ENCODE measurements around the gene ZIC1. TPM values are rescaled to one million over a fixed set of nuclear protein-coding genes. Genes with fewer than 3 reads are reported as not detected.

ZIC1 gene
- total RNA-seq, 1 donor from 2014 or later = not detected

DNA sequence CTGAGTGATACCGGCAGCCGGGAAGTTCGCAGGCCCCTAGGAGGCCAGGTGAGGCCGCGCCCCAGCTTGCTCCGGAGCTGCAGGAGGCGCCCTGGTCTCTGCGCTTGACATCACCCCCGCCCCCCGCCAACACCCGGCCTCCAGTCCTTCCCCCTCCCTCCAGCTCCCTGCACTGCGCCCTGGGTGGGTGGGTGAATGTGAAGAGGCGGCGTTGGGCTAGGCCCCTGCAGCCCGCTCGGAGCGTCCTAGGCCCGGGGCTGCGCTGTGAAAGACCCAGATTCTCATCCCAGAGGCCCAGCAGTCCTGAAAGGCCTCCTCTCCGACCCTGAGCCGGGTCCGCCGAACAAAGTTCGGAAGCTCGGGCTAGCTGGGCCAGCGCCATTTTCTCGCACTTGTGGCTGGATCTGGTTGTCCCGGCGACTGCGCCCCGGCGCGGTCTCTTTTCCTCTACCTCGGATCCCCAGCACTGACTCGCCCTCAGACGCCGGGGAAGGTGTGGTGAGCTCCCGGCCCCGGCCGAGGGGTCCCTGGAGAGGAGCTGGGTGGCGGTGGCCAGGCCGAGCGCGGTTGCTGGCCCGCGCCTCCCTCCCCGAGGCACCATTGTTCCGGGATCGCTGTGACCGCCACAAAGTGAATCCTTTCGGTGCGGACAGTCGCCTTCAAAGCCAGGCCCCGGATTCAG, 15.8 kb upstream of the ZIC1 start:
- H3K4me3 ChIP-seq = peak overlapping the region; percentile 29
- no peak for ATAC-seq
- peaks cover 12% of the 10 kb centered on the region for H3K4me1 ChIP-seq
- H3K9me3 ChIP-seq = no peaks in the 10 kb centered on the region
- H3K36me3 ChIP-seq = no peaks in the 10 kb centered on the region
- no peak overlapping the region for H3K27ac ChIP-seq
- TF ChIP-seq, protein P1, sequence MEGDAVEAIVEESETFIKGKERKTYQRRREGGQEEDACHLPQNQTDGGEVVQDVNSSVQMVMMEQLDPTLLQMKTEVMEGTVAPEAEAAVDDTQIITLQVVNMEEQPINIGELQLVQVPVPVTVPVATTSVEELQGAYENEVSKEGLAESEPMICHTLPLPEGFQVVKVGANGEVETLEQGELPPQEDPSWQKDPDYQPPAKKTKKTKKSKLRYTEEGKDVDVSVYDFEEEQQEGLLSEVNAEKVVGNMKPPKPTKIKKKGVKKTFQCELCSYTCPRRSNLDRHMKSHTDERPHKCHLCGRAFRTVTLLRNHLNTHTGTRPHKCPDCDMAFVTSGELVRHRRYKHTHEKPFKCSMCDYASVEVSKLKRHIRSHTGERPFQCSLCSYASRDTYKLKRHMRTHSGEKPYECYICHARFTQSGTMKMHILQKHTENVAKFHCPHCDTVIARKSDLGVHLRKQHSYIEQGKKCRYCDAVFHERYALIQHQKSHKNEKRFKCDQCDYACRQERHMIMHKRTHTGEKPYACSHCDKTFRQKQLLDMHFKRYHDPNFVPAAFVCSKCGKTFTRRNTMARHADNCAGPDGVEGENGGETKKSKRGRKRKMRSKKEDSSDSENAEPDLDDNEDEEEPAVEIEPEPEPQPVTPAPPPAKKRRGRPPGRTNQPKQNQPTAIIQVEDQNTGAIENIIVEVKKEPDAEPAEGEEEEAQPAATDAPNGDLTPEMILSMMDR (IDR thresholded peaks at IDR 0.05) = no peak
- H3K27me3 ChIP-seq = peaks cover 100% of the 10 kb centered on the region
- intact Hi-C loops (cut with DNase I) = no loop called here
- no peak for DNase-seq

DNA sequence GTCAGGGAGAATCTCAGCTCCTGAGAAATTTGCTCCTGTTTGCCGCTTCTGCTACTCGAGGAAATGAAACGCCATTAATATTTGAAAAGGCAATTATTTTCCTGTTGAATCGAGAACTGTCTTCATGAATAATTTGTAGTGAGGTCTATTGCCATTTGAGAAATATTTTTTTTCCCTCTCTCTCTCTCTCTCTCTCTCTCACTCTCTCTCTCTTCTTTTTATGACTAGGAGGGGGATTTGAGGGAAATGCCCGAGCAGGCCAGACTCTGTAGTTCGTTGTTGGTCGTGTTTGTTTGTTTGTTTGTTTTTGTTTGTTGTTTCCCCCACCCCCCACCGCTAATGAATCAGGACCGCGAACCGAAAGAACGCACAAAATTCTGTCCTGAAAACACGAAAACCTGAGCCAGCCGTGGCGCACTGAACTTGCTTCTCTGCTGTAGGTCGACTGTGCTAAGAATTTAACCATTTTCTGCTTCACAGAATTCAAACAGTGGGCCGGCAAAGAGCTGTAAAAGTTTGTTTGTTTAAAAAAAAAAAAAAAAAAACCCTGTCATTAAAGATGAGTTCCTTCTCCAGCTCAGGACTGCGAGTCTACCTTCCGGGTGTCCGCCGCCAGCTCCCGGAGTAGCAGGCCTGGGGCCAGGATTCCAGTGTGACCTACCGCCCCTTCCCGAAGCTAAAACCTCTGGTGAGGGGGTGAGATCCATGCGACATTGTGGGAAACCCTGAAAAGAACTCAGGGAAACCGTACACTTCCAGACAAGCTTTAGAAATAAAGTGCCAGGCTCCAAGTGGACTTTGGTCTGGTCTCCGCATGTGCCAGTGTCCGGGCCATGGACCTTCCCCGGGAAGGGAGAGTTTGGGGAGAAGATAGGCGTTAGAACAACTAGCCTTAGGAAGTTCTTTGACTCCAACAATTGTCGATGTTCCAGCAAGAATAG, 15.0 kb upstream of the ZIC1 start:
- no peak overlapping the region for H3K27ac ChIP-seq
- DNase-seq (no peak), ATAC-seq (no peak)
- H3K9me3 ChIP-seq = no peaks in the 10 kb centered on the region
- peaks cover 100% of the 10 kb centered on the region for H3K27me3 ChIP-seq
- H3K4me1 ChIP-seq = peaks cover 12% of the 10 kb centered on the region
- H3K36me3 ChIP-seq = no peaks in the 10 kb centered on the region
- peak overlapping the region; percentile 29 for H3K4me3 ChIP-seq
- intact Hi-C loops (cut with DNase I) = no loop called here
- TF ChIP-seq, protein P1 (IDR thresholded peaks at IDR 0.05) = no peak

DNA sequence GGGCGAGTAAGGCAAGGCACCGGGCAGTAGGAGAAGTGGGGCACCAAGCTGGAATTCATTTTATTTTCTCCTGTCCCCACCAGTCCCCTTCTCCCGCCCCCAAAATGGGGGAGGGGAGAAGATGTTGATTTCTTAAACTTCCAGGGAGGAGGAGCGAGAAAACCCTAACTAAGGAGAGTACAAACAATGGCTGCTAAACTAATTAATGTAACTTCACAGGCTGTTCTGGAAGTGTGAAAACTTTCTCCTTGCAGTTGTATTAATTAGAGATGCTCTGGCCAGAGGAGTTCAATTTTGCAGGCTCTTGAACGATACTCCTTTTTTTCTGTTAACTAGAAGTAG, 14.3 kb upstream of the ZIC1 start:
- intact Hi-C loops (cut with DNase I) = no loop called here
- no peak overlapping the region for H3K27ac ChIP-seq
- TF ChIP-seq, protein P1 (IDR thresholded peaks at IDR 0.05) = no peak
- H3K9me3 ChIP-seq = no peaks in the 10 kb centered on the region
- peaks cover 12% of the 10 kb centered on the region for H3K4me1 ChIP-seq
- H3K36me3 ChIP-seq = no peaks in the 10 kb centered on the region
- no peak overlapping the region for H3K4me3 ChIP-seq
- H3K27me3 ChIP-seq = peaks cover 100% of the 10 kb centered on the region
- DNase-seq (no peak), ATAC-seq (no peak)

DNA sequence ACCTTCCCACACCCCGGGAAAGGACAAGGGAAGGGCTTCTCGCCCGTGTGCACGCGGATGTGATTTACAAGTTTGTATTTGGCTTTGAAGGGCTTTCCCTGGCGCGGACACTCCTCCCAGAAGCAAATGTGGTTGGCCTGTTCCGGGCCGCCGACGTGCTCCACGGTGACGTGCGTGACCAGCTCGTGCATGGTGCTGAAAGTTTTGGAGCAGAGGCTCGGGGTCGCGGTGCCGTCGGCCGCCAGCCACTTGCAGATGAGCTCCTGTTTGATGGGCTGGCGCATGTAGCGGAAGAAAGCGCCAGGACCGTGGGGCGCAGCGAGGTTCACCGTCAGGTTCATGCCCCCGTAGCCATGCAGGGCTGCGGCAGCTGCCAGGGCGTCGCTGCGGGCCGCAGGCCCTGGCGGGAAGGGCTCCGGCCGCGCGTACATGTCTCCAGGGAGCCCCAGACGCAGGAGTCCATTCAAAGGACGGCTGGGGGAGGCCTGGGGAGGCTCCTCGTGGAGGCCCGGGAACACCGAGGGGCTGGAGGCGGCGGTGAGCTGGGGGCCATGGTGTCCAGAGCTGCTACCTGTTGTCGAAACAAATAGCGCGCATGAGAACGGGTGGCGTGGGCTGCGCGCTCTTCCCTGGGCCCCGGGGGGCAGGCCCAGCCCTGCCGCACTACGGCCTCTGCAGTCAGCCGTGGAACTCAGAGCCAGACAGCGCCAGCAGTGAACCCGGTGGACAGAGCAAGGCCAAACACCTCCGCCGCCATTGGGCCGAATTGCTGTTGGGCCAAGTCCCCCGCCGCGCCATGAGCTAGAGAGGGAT, 13.1 kb upstream of the ZIC1 start:
- H3K27me3 ChIP-seq = peaks cover 95% of the 10 kb centered on the region
- H3K4me1 ChIP-seq = peaks cover 12% of the 10 kb centered on the region
- no peak overlapping the region for H3K4me3 ChIP-seq
- TF ChIP-seq, protein P1 (IDR thresholded peaks at IDR 0.05) = no peak
- no peaks in the 10 kb centered on the region for H3K9me3 ChIP-seq
- ATAC-seq = no peak
- no peak overlapping the region for H3K27ac ChIP-seq
- DNase-seq = no peak
- intact Hi-C loops (cut with DNase I) = no loop called here
- no peaks in the 10 kb centered on the region for H3K36me3 ChIP-seq

DNA sequence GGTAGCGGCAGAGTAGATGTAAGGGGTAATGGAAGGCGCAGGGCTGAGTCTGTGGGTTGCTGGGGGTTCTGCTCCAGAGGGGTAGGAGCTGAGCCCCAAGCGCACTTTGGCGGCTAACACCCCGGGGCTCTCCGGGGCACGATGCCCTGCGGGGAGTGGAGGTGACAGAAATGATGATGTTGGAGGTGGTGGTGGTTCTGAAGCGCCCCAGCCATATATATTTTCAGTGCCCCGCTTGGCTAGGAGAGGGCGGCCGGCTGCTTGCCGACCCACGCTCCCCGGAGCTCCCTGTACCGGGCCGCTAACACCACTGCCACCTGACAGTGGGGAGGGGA, 12.5 kb upstream of the ZIC1 start:
- no peak overlapping the region for H3K4me3 ChIP-seq
- no peak for DNase-seq

More for the DNA sequence above, 12.5 kb upstream of the ZIC1 start:
- H3K27me3 ChIP-seq = peaks cover 89% of the 10 kb centered on the region
- ATAC-seq = no peak
- H3K4me1 ChIP-seq = peaks cover 11% of the 10 kb centered on the region
- intact Hi-C loops (cut with DNase I) = no loop called here
- TF ChIP-seq, protein P1 (IDR thresholded peaks at IDR 0.05) = no peak
- H3K27ac ChIP-seq = no peak overlapping the region
- no peaks in the 10 kb centered on the region for H3K9me3 ChIP-seq
- H3K36me3 ChIP-seq = no peaks in the 10 kb centered on the region
